Cardiac muscle cell (in vitro differentiated cells and primary cell): Measurements from ENCODE around the gene ATP6V1F. TPM values are rescaled to one million over a fixed set of nuclear protein-coding genes. Genes with fewer than 3 reads are reported as not detected.

Source experiments
- DNase-seq, 2 donors: peaks; one replicate each; pipeline versions ENCODE4 v3.0.0 to v3.0.0-alpha.2; 2010 to 2017; ENCODE audit warnings: low read depth in 1 of 2, low spot score in 1 of 2
- H3K27ac ChIP-seq: fragments of 200-600 bp; sonication (generic); 2 replicates; pipeline ENCODE4 v1.5.1; 2016
- H3K27me3 ChIP-seq: fragments of 200-600 bp; sonication (generic); 2 replicates; pipeline ENCODE4 v1.6.0; 2016; ENCODE audit warnings: control low read depth
- H3K36me3 ChIP-seq: fragments of 200-600 bp; sonication (generic); 2 replicates; pipeline ENCODE4 v1.5.1; 2016; ENCODE audit warnings: control low read depth
- H3K4me1 ChIP-seq: fragments of 200-600 bp; sonication (generic); 2 replicates; pipeline ENCODE4 v1.8.1; 2017; ENCODE audit warnings: low read depth, mild to moderate bottlenecking, mixed run types
- H3K4me3 ChIP-seq: fragments of 200-600 bp; sonication (generic); 2 replicates; pipeline ENCODE4 v1.5.1; 2016; ENCODE audit warnings: mild to moderate bottlenecking
- H3K9me3 ChIP-seq: fragments of 200-600 bp; sonication (generic); 2 replicates; pipeline ENCODE4 v1.5.1; 2017; ENCODE audit warnings: low read depth, mild to moderate bottlenecking, control low read depth
- polyA plus RNA-seq: library from polyadenylated mRNA; unstranded; fragments of >200 nt; fragmentation: Nextera tagmentation; extraction: Ambion mirVana; gene quantifications from 2 replicates; pipeline ENCODE4 v1.2.1, GENCODE V29; 2016
- total RNA-seq: library from RNA; depleted of rRNA; stranded (reverse); fragments of >200 nt; gene quantifications from 2 replicates; pipeline ENCODE4 v1.2.3, GENCODE V29; 2016
- TF ChIP-seq, protein P1 (sequence below): IDR thresholded peaks from 2 replicates; pipeline ENCODE4 v1.5.1; 2012; ENCODE audit warnings: low read depth, mild to moderate bottlenecking, low read length

Gene ATP6V1F
- total and polyA plus RNA-seq, 2 experiments from 2014 or later = 113 to 284 TPM

GRCh38 chr7:128891110-128891941 is 28.7 kb downstream of the ATP6V1F start:
- no peak overlapping the region for H3K4me3 ChIP-seq
- H3K36me3 ChIP-seq = no peaks in the 10 kb centered on the region
- H3K27ac ChIP-seq = no peak overlapping the region
- no peak for DNase-seq
- peaks cover 19% of the 10 kb centered on the region for H3K27me3 ChIP-seq
- no peaks in the 10 kb centered on the region for H3K9me3 ChIP-seq
- H3K4me1 ChIP-seq = no peaks in the 10 kb centered on the region
- TF ChIP-seq, protein P1, sequence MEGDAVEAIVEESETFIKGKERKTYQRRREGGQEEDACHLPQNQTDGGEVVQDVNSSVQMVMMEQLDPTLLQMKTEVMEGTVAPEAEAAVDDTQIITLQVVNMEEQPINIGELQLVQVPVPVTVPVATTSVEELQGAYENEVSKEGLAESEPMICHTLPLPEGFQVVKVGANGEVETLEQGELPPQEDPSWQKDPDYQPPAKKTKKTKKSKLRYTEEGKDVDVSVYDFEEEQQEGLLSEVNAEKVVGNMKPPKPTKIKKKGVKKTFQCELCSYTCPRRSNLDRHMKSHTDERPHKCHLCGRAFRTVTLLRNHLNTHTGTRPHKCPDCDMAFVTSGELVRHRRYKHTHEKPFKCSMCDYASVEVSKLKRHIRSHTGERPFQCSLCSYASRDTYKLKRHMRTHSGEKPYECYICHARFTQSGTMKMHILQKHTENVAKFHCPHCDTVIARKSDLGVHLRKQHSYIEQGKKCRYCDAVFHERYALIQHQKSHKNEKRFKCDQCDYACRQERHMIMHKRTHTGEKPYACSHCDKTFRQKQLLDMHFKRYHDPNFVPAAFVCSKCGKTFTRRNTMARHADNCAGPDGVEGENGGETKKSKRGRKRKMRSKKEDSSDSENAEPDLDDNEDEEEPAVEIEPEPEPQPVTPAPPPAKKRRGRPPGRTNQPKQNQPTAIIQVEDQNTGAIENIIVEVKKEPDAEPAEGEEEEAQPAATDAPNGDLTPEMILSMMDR = no peak

DNA sequence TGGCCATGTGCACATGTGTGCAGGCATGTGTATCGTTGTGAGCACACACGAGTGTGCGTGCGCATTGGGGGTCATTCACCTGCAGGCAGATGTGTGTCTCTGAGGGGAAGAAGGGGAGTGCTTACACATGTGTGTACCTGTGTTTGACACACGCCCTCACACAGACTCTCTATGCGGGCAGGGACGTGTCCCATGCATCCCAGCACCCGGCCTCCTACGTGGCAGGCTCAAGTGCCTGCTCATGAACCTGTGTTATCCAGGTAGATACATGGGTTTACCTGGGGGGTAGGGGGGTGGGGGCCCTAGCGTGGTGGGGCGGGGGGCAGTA is 29.2 kb downstream of the ATP6V1F start:
- H3K9me3 ChIP-seq = no peaks in the 10 kb centered on the region
- H3K4me3 ChIP-seq = no peak overlapping the region
- no peak for DNase-seq
- H3K27me3 ChIP-seq = peaks cover 19% of the 10 kb centered on the region
- no peaks in the 10 kb centered on the region for H3K4me1 ChIP-seq
- no peak overlapping the region for H3K27ac ChIP-seq
- TF ChIP-seq, protein P1 = no peak
- H3K36me3 ChIP-seq = no peaks in the 10 kb centered on the region

- Histone ChIP-seq H3K4me1 (no peaks in the 10 kb centered on the region), H3K36me3 (no peaks in the 10 kb centered on the region), H3K9me3 (no peaks in the 10 kb centered on the region), H3K27ac (no peak overlapping the region), H3K27me3 (peaks cover 19% of the 10 kb centered on the region), H3K4me3 (no peak overlapping the region)
- TF ChIP-seq, protein P1 = no peak
- DNase-seq = no peak
Measured at GRCh38 chr7:128892521-128893250, 30.0 kb downstream of the ATP6V1F start.

GRCh38 chr7:128893251-128894100 is 30.8 kb downstream of the ATP6V1F start:
- Histone ChIP-seq H3K36me3 (no peaks in the 10 kb centered on the region), H3K27ac (no peak overlapping the region), H3K4me3 (no peak overlapping the region), H3K9me3 (no peaks in the 10 kb centered on the region), H3K4me1 (no peaks in the 10 kb centered on the region), H3K27me3 (peaks cover 19% of the 10 kb centered on the region)
- DNase-seq = no peak
- TF ChIP-seq, protein P1 = no peak

- Histone ChIP-seq H3K27ac (no peak overlapping the region), H3K9me3 (no peaks in the 10 kb centered on the region), H3K27me3 (peaks cover 19% of the 10 kb centered on the region), H3K4me3 (no peak overlapping the region), H3K4me1 (no peaks in the 10 kb centered on the region), H3K36me3 (no peaks in the 10 kb centered on the region)
- TF ChIP-seq, protein P1 = no peak
- DNase-seq = no peak
Measured at GRCh38 chr7:128894101-128894440, 31.4 kb downstream of the ATP6V1F start.
